Stimulated activated CD4-positive, alpha-beta T cell treated with anti-CD3 and anti-CD28 coated beads, Interleukin-1b, Interleukin-23, amount 100 ng/mL, for 4 hours (primary cell): ENCODE results near the gene BLACAT1.

Experiments
- DNase-seq, 2 donors: peaks; one replicate each; pipeline ENCODE4 v3.0.0-alpha.2; 2020; ENCODE audit warnings: low read depth in 2 of 2

BLACAT1 gene

GRCh38 chr1:205455581-205456382 lies at the start of gene BLACAT1:
Gene BLACAT1, minus strand, starts transcription at chr1:205456045.
- no peak for DNase-seq

- no peak for DNase-seq
Measured at GRCh38 chr1:205505076-205505729, 49.4 kb upstream of the BLACAT1 start.

- DNase-seq, result peak; percentile 19 to 45
Measured at GRCh38 chr1:205504311-205505075, 48.6 kb upstream of the BLACAT1 start, which contains the start of gene CDK18. Gene CDK18, plus strand, starts transcription at chr1:205504669. Its CDS starts 18,499 bp downstream, at chr1:205523168.

- DNase-seq, result no peak
Measured at GRCh38 chr1:205502992-205503391, 47.1 kb upstream of the BLACAT1 start.

- DNase-seq, result no peak
Measured at GRCh38 chr1:205502111-205502810, 46.4 kb upstream of the BLACAT1 start.

- no peak for DNase-seq
Measured at GRCh38 chr1:205500240-205501233, 44.7 kb upstream of the BLACAT1 start.

- no peak for DNase-seq
Measured at GRCh38 chr1:205499789-205500188, 43.9 kb upstream of the BLACAT1 start.

GRCh38 chr1:205497351-205497750 lies 41.5 kb upstream of the BLACAT1 start:
- no peak for DNase-seq

- DNase-seq, result no peak
Measured at GRCh38 chr1:205496661-205497060, 40.8 kb upstream of the BLACAT1 start.

- DNase-seq, result no peak
Measured at GRCh38 chr1:205495237-205495823, 39.5 kb upstream of the BLACAT1 start.

- DNase-seq, result no peak
Measured at GRCh38 chr1:205494115-205494514, 38.3 kb upstream of the BLACAT1 start.

- no peak for DNase-seq
Measured at GRCh38 chr1:205493241-205494085, 37.6 kb upstream of the BLACAT1 start.

- DNase-seq, result no peak
Measured at GRCh38 chr1:205492774-205493173, 36.9 kb upstream of the BLACAT1 start.

- DNase-seq, result no peak
Measured at GRCh38 chr1:205492201-205492667, 36.4 kb upstream of the BLACAT1 start.

- no peak for DNase-seq
Measured at GRCh38 chr1:205491794-205492193, 35.9 kb upstream of the BLACAT1 start.

GRCh38 chr1:205488074-205488723 lies 32.4 kb upstream of the BLACAT1 start:
- peak in 1 of 2 donors; percentile 13 for DNase-seq

- DNase-seq, result no peak
Measured at GRCh38 chr1:205486258-205486657, 30.4 kb upstream of the BLACAT1 start.
